SH-SY5Y (cell line): ENCODE results near the gene ZMIZ1.

ENCODE experiments used
- GATA2 ChIP-seq: IDR thresholded peaks from 2 replicates; pipeline ENCODE4 v1.6.1; 2011; ENCODE audit warnings: mild to moderate bottlenecking, low read depth, low read length
- GATA3 ChIP-seq: IDR thresholded peaks from 2 replicates; pipeline ENCODE4 v1.6.1; 2011; ENCODE audit warnings: low read depth, mild to moderate bottlenecking, low read length, moderate library complexity

GRCh38 chr10:79139124-79139835 is 70.5 kb downstream of the ZMIZ1 start:
- TF ChIP-seq GATA2 = no peak
- no peak for TF ChIP-seq GATA3
